ENCODE results near the gene BCL7A.

The BCL7A gene

GRCh38 chr12:122021822-122022392, at the start of gene BCL7A:
TSS of gene BCL7A (plus strand) at chr12:122021884. CDS start at chr12:122022092, 208 bp downstream.
- TF ChIP-seq CTCF (IDR thresholded peaks at IDR 0.05; ENCODE audit: control insufficient read depth, insufficient read depth, low read depth, low read length, missing control alignments) = no peak
- peak; percentile 34 for DNase-seq (ENCODE audit: low read depth)
- H3K4me3 ChIP-seq (ENCODE audit: control insufficient read depth, low read depth, low read length) = peak within 1 kb of the TSS; percentile 54

- no peak overlapping the region for H3K4me3 ChIP-seq (ENCODE audit: control insufficient read depth, low read depth, low read length)
- no peak for TF ChIP-seq CTCF (IDR thresholded peaks at IDR 0.05; ENCODE audit: control insufficient read depth, insufficient read depth, low read depth, low read length, missing control alignments)
- DNase-seq (ENCODE audit: low read depth) = no peak
Measured at GRCh38 chr12:121974026-121974985, 47.4 kb upstream of the BCL7A start.

GRCh38 chr12:121975021-121975420, 46.7 kb upstream of the BCL7A start:
- DNase-seq (ENCODE audit: low read depth) = no peak
- no peak for TF ChIP-seq CTCF (IDR thresholded peaks at IDR 0.05; ENCODE audit: control insufficient read depth, insufficient read depth, low read depth, low read length, missing control alignments)
- H3K4me3 ChIP-seq (ENCODE audit: control insufficient read depth, low read depth, low read length) = no peak overlapping the region

- no peak for DNase-seq (ENCODE audit: low read depth)
- no peak overlapping the region for H3K4me3 ChIP-seq (ENCODE audit: control insufficient read depth, low read depth, low read length)
- no peak for TF ChIP-seq CTCF (IDR thresholded peaks at IDR 0.05; ENCODE audit: control insufficient read depth, insufficient read depth, low read depth, low read length, missing control alignments)
Measured at GRCh38 chr12:121976950-121977349, 44.7 kb upstream of the BCL7A start.

- DNase-seq (ENCODE audit: low read depth) = no peak
- no peak overlapping the region for H3K4me3 ChIP-seq (ENCODE audit: control insufficient read depth, low read depth, low read length)
- no peak for TF ChIP-seq CTCF (IDR thresholded peaks at IDR 0.05; ENCODE audit: control insufficient read depth, insufficient read depth, low read depth, low read length, missing control alignments)
Measured at GRCh38 chr12:121980191-121980891, 41.3 kb upstream of the BCL7A start.

GRCh38 chr12:121980892-121981272, 40.8 kb upstream of the BCL7A start:
- DNase-seq (ENCODE audit: low read depth) = no peak
- TF ChIP-seq CTCF (IDR thresholded peaks at IDR 0.05; ENCODE audit: control insufficient read depth, insufficient read depth, low read depth, low read length, missing control alignments) = no peak
- H3K4me3 ChIP-seq (ENCODE audit: control insufficient read depth, low read depth, low read length) = no peak overlapping the region

All from AG09309 (cell line).